ENCODE data around the gene NHLRC1. TPM values are rescaled to one million over a fixed set of nuclear protein-coding genes. Genes with fewer than 3 reads are reported as not detected.
A peak's percentile ranks its signal among the peaks of the same experiment; 100 is the strongest.

Gene NHLRC1
- total and polyA plus RNA-seq, 2 of the 13 experiments (the other 11 are each of a cell fraction or from before 2014, with no cell fraction given), result 0.04 to 0.11 TPM

- TF ChIP-seq, protein P1, sequence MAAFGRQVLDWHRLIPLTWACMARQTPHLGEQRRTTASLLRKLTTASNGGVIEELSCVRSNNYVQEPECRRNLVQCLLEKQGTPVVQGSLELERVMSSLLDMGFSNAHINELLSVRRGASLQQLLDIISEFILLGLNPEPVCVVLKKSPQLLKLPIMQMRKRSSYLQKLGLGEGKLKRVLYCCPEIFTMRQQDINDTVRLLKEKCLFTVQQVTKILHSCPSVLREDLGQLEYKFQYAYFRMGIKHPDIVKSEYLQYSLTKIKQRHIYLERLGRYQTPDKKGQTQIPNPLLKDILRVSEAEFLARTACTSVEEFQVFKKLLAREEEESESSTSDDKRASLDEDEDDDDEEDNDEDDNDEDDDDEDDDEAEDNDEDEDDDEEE (CRISPR knock-in tag; IDR thresholded peaks at IDR 0.05), result peak; percentile 46; the same call in 1 of the 2 replicates
- TF ChIP-seq SKIL (CRISPR knock-in tag; IDR thresholded peaks at IDR 0.05; ENCODE audit: borderline replicate concordance) (peak; percentile 73), ZNF597 (CRISPR knock-in tag; IDR thresholded peaks at IDR 0.05) (no peak), ZFP90 (CRISPR knock-in tag; IDR thresholded peaks at IDR 0.05; ENCODE audit: borderline replicate concordance) (no peak), NFRKB (IDR thresholded peaks at IDR 0.05) (no peak), TBX2 (CRISPR knock-in tag; IDR thresholded peaks at IDR 0.05; ENCODE audit: borderline replicate concordance) (peak; percentile 85), SP2 (CRISPR knock-in tag; IDR thresholded peaks at IDR 0.05) (no peak), ATF7-NPFF (CRISPR knock-in tag; IDR thresholded peaks at IDR 0.05; ENCODE audit: low read depth) (no peak; the same call in 1 of the 2 replicates), SP5 (CRISPR knock-in tag; IDR thresholded peaks at IDR 0.05; ENCODE audit: borderline replicate concordance, low read depth) (peak; percentile 63), ATM (IDR thresholded peaks at IDR 0.05; ENCODE audit: borderline replicate concordance) (no peak), ZSCAN9 (CRISPR knock-in tag; IDR thresholded peaks at IDR 0.05; ENCODE audit: borderline replicate concordance) (no peak), ZNF781 (CRISPR knock-in tag; IDR thresholded peaks at IDR 0.05; ENCODE audit: borderline replicate concordance, not compliant biosample characterization) (peak; percentile 8), NCOA1 (CRISPR knock-in tag; IDR thresholded peaks at IDR 0.05) (no peak), FOXK1 (CRISPR knock-in tag; IDR thresholded peaks at IDR 0.05; ENCODE audit: borderline replicate concordance, low read depth) (no peak), ZNF552 (CRISPR knock-in tag; IDR thresholded peaks at IDR 0.05; ENCODE audit: borderline replicate concordance) (no peak)
- TF ChIP-seq, protein P2, sequence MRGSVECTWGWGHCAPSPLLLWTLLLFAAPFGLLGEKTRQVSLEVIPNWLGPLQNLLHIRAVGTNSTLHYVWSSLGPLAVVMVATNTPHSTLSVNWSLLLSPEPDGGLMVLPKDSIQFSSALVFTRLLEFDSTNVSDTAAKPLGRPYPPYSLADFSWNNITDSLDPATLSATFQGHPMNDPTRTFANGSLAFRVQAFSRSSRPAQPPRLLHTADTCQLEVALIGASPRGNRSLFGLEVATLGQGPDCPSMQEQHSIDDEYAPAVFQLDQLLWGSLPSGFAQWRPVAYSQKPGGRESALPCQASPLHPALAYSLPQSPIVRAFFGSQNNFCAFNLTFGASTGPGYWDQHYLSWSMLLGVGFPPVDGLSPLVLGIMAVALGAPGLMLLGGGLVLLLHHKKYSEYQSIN (CRISPR knock-in tag; IDR thresholded peaks at IDR 0.05; ENCODE audit: borderline replicate concordance), result no peak
- TF ChIP-seq, protein P3, sequence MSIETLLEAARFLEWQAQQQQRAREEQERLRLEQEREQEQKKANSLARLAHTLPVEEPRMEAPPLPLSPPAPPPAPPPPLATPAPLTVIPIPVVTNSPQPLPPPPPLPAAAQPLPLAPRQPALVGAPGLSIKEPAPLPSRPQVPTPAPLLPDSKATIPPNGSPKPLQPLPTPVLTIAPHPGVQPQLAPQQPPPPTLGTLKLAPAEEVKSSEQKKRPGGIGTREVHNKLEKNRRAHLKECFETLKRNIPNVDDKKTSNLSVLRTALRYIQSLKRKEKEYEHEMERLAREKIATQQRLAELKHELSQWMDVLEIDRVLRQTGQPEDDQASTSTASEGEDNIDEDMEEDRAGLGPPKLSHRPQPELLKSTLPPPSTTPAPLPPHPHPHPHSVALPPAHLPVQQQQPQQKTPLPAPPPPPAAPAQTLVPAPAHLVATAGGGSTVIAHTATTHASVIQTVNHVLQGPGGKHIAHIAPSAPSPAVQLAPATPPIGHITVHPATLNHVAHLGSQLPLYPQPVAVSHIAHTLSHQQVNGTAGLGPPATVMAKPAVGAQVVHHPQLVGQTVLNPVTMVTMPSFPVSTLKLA (IDR thresholded peaks at IDR 0.05), result 0 out of 2 replicates have a peak, but pooled peaks have one; percentile 30
- TF ChIP-seq, protein P4, sequence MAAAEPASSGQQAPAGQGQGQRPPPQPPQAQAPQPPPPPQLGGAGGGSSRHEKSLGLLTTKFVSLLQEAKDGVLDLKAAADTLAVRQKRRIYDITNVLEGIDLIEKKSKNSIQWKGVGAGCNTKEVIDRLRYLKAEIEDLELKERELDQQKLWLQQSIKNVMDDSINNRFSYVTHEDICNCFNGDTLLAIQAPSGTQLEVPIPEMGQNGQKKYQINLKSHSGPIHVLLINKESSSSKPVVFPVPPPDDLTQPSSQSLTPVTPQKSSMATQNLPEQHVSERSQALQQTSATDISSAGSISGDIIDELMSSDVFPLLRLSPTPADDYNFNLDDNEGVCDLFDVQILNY (CRISPR knock-in tag; conservative IDR thresholded peaks at IDR 0.05), result peak; percentile 41; the same call in 1 of the 2 replicates
- TF ChIP-seq, protein P5, sequence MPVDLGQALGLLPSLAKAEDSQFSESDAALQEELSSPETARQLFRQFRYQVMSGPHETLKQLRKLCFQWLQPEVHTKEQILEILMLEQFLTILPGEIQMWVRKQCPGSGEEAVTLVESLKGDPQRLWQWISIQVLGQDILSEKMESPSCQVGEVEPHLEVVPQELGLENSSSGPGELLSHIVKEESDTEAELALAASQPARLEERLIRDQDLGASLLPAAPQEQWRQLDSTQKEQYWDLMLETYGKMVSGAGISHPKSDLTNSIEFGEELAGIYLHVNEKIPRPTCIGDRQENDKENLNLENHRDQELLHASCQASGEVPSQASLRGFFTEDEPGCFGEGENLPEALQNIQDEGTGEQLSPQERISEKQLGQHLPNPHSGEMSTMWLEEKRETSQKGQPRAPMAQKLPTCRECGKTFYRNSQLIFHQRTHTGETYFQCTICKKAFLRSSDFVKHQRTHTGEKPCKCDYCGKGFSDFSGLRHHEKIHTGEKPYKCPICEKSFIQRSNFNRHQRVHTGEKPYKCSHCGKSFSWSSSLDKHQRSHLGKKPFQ (CRISPR knock-in tag; IDR thresholded peaks at IDR 0.05; ENCODE audit: insufficient replicate concordance), result peak; percentile 69
Observed at GRCh38 chr6:18155150-18155863, 32.8 kb upstream of the NHLRC1 start, which contains the start of gene KDM1B (continued).
